Activated CD4-positive, alpha-beta T cell treated with anti-CD3 and anti-CD28 coated beads, Interleukin-2, amount 50 U/mL, for 24 hours (primary cell): ENCODE measurements around the gene N4BP2.

ENCODE experiments used
- DNase-seq, 2 donors: peaks; one replicate each; pipeline ENCODE4 v3.0.0-alpha.2; 2020; ENCODE audit warnings: low read depth in 1 of 2, low spot score in 1 of 2

The N4BP2 gene

DNA sequence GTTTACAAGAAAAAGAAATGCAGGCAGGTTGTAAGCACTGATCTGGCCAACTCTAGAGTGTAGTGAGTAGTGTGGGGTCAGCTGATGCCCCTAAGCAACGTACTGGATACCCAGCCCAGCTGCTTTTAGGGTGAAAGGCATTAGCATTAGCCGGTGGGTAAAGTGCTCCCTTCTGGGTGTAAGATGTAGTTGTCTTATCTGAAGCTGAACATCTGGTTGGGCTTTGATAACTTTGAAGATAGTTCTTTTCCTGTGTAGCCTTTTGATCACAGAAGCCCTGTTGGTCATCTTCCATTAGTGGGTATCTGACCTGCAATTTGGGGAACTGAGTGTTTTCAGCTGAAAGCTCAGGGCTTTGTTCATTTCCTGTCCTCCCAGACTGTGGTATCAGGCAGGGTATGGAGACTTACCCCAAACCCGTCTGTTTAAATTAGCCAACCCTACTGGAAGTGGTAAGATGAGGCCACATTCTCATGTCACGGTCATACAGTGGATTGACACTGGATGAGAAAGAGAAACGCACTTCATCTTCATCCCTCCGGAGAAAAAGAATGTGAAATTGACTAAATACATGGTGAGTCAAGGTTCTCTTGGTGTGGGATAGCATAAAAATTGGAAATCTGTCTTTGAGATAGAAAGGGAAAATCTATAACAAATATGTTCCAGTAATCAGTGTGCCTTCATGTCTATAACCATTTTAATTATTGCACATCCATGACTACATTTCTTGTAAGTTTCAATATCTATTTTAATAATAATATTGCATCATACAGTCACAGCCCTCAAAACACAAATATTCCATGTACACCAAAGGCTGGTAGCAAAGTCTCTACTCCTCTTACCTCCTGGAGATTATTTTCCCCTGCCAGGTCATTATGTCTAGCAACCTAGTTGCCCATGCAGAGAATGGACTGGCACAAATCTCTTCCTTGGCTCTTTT, 148.9 kb downstream of the N4BP2 start:
- DNase-seq, result no peak

DNA sequence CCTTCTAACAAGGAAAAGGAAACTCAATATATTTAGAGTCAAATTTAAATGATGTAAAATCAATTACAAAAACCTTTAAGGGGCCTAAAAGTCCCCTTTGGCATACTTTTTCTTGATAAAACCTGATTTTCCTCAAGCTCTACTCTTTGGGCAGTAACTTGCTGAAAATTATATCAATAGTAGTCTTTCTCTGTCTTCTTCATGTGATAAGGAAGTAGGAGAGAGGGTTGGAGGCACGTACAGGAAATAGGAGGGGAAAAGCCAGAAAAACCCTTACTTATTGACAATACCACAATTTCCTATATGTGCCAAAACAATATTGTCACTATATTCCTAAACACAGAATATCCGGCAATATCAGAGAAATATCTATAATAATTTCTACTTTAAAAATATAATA, 149.8 kb downstream of the N4BP2 start:
- DNase-seq, result no peak
